Neutrophil (primary cell): Measurements from ENCODE around the gene AEBP1.

Experiments
- H3K27ac ChIP-seq: fragments of 200-600 bp; sonication (generic); 2 replicates; pipeline ENCODE4 v1.5.1; 2016; ENCODE audit warnings: mild to moderate bottlenecking, moderate library complexity
- H3K27me3 ChIP-seq: fragments of 200-600 bp; sonication (generic); 2 replicates; pipeline ENCODE4 v1.6.0; 2016; ENCODE audit warnings: mild to moderate bottlenecking
- H3K36me3 ChIP-seq: fragments of 200-600 bp; sonication (generic); 2 replicates; pipeline ENCODE4 v1.5.1; 2017
- H3K4me1 ChIP-seq, 2 experiments: fragments of 200-600 bp in 1 of 2; sonication (generic) in 1 of 2; 1 replicate in 1 of 2; 2 replicates in 1 of 2; pipeline versions ENCODE4 v1.5.1 to v1.6.1; 2013 to 2016; ENCODE audit warnings: low read depth in 1 of 2, low read length in 1 of 2, mild to moderate bottlenecking in 1 of 2, moderate library complexity in 1 of 2; ENCODE audit not compliant: control insufficient read depth in 1 of 2, insufficient read depth in 1 of 2
- H3K4me3 ChIP-seq, 2 experiments: fragments of 200-600 bp in 1 of 2; sonication (generic) in 1 of 2; 1 replicate in 1 of 2; 2 replicates in 1 of 2; pipeline ENCODE4 v1.5.1; 2013 to 2016; ENCODE audit warnings: low read depth in 1 of 2, low read length in 1 of 2, mild to moderate bottlenecking in 1 of 2, moderate library complexity in 1 of 2
- H3K9me3 ChIP-seq: fragments of 200-600 bp; sonication (generic); 2 replicates; pipeline ENCODE4 v1.5.1; 2016
- TF ChIP-seq, protein P1 (sequence below): fragments of 200-600 bp; sonication (generic); IDR thresholded peaks from 2 replicates; pipeline ENCODE4 v1.5.1; 2016; ENCODE audit warnings: antibody characterized with exemption

The AEBP1 gene

GRCh38 chr7:44127161-44127560 is 23.0 kb downstream of the AEBP1 start:
- H3K27ac ChIP-seq, result no peak overlapping the region
- peaks cover 13 to 15% of the 10 kb centered on the region in 2 experiments for H3K4me1 ChIP-seq
- H3K4me3 ChIP-seq, result no peak overlapping the region
- peaks cover 7% of the 10 kb centered on the region for H3K27me3 ChIP-seq
- TF ChIP-seq, protein P1, sequence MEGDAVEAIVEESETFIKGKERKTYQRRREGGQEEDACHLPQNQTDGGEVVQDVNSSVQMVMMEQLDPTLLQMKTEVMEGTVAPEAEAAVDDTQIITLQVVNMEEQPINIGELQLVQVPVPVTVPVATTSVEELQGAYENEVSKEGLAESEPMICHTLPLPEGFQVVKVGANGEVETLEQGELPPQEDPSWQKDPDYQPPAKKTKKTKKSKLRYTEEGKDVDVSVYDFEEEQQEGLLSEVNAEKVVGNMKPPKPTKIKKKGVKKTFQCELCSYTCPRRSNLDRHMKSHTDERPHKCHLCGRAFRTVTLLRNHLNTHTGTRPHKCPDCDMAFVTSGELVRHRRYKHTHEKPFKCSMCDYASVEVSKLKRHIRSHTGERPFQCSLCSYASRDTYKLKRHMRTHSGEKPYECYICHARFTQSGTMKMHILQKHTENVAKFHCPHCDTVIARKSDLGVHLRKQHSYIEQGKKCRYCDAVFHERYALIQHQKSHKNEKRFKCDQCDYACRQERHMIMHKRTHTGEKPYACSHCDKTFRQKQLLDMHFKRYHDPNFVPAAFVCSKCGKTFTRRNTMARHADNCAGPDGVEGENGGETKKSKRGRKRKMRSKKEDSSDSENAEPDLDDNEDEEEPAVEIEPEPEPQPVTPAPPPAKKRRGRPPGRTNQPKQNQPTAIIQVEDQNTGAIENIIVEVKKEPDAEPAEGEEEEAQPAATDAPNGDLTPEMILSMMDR, result no peak
- no peaks in the 10 kb centered on the region for H3K9me3 ChIP-seq
- H3K36me3 ChIP-seq, result no peaks in the 10 kb centered on the region

DNA sequence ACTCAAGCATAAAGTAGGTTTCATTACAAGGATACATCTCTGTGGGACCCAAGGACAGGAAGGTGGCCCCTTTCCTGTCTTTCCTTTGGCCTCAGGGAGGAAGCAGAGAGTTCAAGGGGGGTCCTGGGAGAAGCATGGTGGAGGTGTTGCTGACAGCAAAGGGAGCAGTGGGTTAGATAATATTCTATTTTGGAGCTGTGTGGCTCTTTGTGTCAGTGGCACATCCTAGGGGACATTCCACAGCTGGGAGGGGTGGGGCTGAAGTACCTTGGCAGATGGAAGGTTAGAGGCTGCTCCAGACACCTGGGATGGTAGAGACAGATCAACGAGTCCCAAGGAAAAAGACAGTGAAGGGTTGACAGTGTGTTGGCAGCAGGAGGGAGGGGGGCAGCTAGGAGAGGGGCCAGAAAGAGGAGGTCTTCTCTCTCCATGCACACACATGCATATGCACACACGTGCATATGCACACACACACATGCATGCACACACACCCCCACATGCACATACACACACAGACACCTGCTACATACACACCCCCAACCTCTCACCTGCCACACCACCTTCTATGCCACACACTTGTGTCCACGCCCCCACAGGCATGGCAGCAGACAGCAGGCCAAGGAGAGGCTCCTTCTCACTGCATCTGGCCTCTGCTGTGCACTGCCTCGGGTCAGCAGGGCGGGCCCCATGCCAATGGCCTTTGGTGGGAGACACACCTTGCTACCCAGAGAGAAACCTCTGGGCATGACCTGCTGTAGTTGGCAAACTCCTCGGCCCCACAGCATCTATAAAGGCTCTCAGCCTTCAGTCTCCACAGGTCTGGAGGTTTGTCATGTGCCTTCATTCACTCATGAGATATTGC is 24.8 kb downstream of the AEBP1 start:
- Histone ChIP-seq H3K27ac (no peak overlapping the region), H3K36me3 (no peaks in the 10 kb centered on the region), H3K9me3 (no peaks in the 10 kb centered on the region), H3K4me3 (no peak overlapping the region), H3K27me3 (peaks cover 5% of the 10 kb centered on the region), H3K4me1 (peaks cover 4% of the 10 kb centered on the region in 2 experiments)
- TF ChIP-seq, protein P1, result no peak

DNA sequence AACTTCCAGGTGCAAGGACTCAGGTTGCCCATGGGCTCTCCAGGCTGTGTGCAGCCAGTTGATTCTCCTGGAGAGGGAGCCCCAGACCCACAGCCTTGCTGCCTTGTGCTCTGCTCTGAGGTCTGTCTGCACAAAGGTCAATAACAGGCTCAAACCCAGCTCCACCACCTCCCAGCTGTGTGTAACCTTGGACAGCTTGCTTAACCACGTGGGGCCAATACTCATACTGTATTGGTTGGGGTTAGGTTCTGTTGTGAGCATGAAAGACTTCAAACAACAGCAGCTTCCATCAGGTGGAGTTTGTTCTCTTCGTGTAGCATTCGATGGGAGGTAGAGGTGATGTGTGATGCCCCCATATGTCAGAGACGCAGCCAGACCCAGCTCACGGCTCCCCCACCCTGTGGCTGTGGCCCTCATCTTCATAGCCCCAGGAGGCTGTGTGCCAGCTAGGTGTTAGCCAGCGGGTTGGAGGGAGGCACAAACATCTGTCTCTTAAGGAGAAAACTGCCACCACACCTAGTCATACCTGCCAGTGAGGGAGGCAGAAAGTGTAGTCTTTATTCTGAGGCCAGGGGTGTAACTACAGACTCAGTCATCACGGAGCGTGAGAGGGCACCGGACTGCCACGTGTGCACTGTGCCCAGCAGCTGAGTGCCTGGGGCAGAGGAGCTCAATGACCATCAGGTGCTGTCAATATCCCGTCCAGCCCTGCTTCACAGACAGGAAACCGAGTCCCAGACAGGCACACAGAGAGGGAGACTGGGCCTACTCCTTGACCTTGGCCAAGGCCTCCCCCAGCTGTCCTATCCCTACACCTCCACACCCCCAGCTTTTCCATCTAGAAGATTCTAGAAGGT is 27.3 kb downstream of the AEBP1 start:
- Histone ChIP-seq H3K27me3 (no peaks in the 10 kb centered on the region), H3K4me1 (no peaks in the 10 kb centered on the region), H3K36me3 (no peaks in the 10 kb centered on the region), H3K9me3 (no peaks in the 10 kb centered on the region), H3K27ac (no peak overlapping the region), H3K4me3 (no peak overlapping the region)
- TF ChIP-seq, protein P1, result no peak

DNA sequence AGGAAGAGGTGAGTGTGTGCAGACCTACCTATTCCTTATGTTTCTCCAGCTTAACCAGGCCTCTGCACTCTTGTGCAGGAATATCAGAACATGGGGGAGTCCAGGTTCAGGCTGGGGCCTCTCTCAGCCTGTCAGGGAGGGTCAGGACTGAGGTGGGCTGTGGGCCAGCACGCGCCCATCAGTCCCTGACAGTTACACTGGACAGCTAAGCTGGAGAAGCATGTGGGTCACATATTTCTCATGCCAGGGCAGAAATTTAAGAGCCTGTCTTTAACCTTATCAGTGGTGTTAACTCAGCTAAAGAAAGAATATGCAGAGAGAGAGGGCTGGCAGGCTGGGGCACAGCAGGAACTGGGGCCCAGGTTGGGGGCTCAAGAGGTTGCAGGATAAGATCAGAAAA is 27.9 kb downstream of the AEBP1 start:
- no peak overlapping the region for H3K4me3 ChIP-seq
- no peak overlapping the region for H3K27ac ChIP-seq
- H3K36me3 ChIP-seq, result no peaks in the 10 kb centered on the region
- H3K4me1 ChIP-seq, result no peaks in the 10 kb centered on the region
- TF ChIP-seq, protein P1, result no peak
- no peaks in the 10 kb centered on the region for H3K27me3 ChIP-seq
- H3K9me3 ChIP-seq, result no peaks in the 10 kb centered on the region

DNA sequence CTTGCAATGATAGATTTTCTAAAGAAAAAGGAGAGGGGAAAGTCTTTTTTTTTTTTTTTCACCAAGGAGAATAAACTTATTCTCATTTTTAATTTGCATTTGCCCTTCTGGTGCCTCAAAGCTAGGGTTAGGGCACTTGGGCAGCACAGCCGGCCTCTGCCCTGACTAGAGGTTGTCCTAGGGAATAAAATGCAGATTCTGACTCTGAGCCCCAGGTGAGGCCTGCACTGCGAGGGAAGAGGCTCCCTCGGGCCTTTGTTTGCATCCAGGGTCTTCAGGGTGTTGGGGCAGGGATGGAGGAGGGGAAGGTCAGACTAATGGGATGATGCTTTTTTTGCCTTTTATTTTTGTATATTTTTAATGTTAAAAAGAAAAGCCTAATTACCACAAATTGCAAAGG is 29.1 kb downstream of the AEBP1 start:
- no peak overlapping the region for H3K27ac ChIP-seq

More for the DNA sequence above, 29.1 kb downstream of the AEBP1 start:
- Histone ChIP-seq H3K36me3 (no peaks in the 10 kb centered on the region), H3K9me3 (no peaks in the 10 kb centered on the region), H3K4me3 (no peak overlapping the region), H3K27me3 (no peaks in the 10 kb centered on the region), H3K4me1 (no peaks in the 10 kb centered on the region)
- TF ChIP-seq, protein P1, result no peak
